K562 (cell line): Measurements from ENCODE around the gene STEAP2. TPM values are rescaled to one million over a fixed set of nuclear protein-coding genes. Genes with fewer than 3 reads are reported as not detected.

Experiments used
- ATAC-seq: fragments of 200-7000 bp; cut with Tn5 transposase; 3 replicates; pipeline ENCODE4 v1.9.1; 2020; ENCODE audit warnings: moderate library complexity
- BruUV-seq: library from RNA; stranded (reverse); fragments of 400-500 nt; replicated peaks from 2 replicates; lab custom pipeline; 2021; lab: Mats Ljungman, UMichigan
- CTCF ChIA-PET: fragments of 300-600 bp; formaldehyde crosslinking; extraction: SDS; loops from one replicate; lab custom pipeline; 2021; ENCODE audit warnings: low intra/inter-chr PET ratio; lab: Yijun Ruan, JAX
- POLR2A ChIA-PET: fragments of 300-600, 350-650 bp; sonication (Branson Sonifier 250); formaldehyde crosslinking; extraction: SDS; loops from one replicate; lab custom pipeline; 2021; ENCODE audit warnings: antibody characterized with exemption, inconsistent platforms; lab: Yijun Ruan, JAX
- DNase-seq, 4 experiments: peaks; one replicate each; pipeline versions ENCODE4 v3.0.0 to v3.0.0-alpha.2; 2011 to 2018; ENCODE audit warnings: low spot score in 3 of 4, mixed read lengths in 3 of 4; ENCODE audit errors: extremely low read depth in 1 of 4
- FAIRE-seq: peaks from 2 replicates; lab custom pipeline; 2011; peaks lifted over from hg19 to GRCh38; lab: Jason Lieb, UNC
- H2AFZ ChIP-seq: 2 replicates; pipeline ENCODE4 v1.6.0; 2011; ENCODE audit warnings: low read depth, low read length, control low read depth, inconsistent platforms
- H3K27ac ChIP-seq: fragments of 200-600 bp; 3 replicates; pipeline ENCODE4 v1.8.0; 2011; ENCODE audit warnings: low read depth, mild to moderate bottlenecking, control low read depth, inconsistent platforms, low read length, moderate library complexity, mixed read lengths; ENCODE audit errors: extremely low read depth
- H3K27me3 ChIP-seq, 2 experiments: fragments of 300-600 bp in 1 of 2; 2 replicates in 1 of 2; 3 replicates in 1 of 2; pipeline versions ENCODE4 v1.6.0 to v1.8.0; 2011; ENCODE audit warnings: inconsistent platforms in 2 of 2, low read length in 2 of 2, mild to moderate bottlenecking in 1 of 2, mixed read lengths in 1 of 2, moderate library complexity in 1 of 2; ENCODE audit not compliant: control insufficient read depth in 2 of 2, insufficient read depth in 2 of 2
- H3K36me3 ChIP-seq: fragments of 300-600 bp; 3 replicates; pipeline ENCODE4 v1.8.0; 2011; ENCODE audit warnings: mild to moderate bottlenecking, low read length, inconsistent platforms; ENCODE audit not compliant: control insufficient read depth, insufficient read depth
- H3K4me1 ChIP-seq, 2 experiments: fragments of 200-600 bp in 1 of 2; replicated peaks in 1 of 2; 2 replicates in 1 of 2; 3 replicates in 1 of 2; pipeline versions ENCODE4 v1.5.1 to v1.8.0; 2011; ENCODE audit warnings: inconsistent platforms in 2 of 2, low read length in 2 of 2, mild to moderate bottlenecking in 1 of 2, mixed read lengths in 1 of 2, moderate library complexity in 1 of 2; ENCODE audit not compliant: control insufficient read depth in 2 of 2, insufficient read depth in 2 of 2
- H3K4me2 ChIP-seq: 2 replicates; pipeline ENCODE4 v1.6.1; 2011; ENCODE audit warnings: low read length, control low read depth, inconsistent platforms, mixed read lengths; ENCODE audit not compliant: insufficient read depth
- H3K4me3 ChIP-seq: fragments of 200-600 bp; sonication (generic), shearing (Covaris generic); 2 replicates; pipeline ENCODE4 v1.5.1; 2016; ENCODE audit warnings: control low read depth, inconsistent platforms
- H3K79me2 ChIP-seq: fragments of 200-600 bp; 3 replicates; pipeline ENCODE4 v1.8.0; 2011; ENCODE audit warnings: low read length, inconsistent platforms; ENCODE audit not compliant: control insufficient read depth, insufficient read depth
- H3K9ac ChIP-seq, 2 experiments: 2 replicates each; pipeline versions ENCODE4 v1.6.0 to v1.6.1; 2011; ENCODE audit warnings: low read depth in 2 of 2, low read length in 2 of 2, control low read depth in 1 of 2, inconsistent platforms in 1 of 2, mild to moderate bottlenecking in 1 of 2, mixed read lengths in 1 of 2; ENCODE audit not compliant: insufficient read depth in 1 of 2
- H3K9me1 ChIP-seq: one replicate; pipeline ENCODE4 v1.6.0; 2011; ENCODE audit warnings: inconsistent platforms, mild to moderate bottlenecking, low read length, moderate library complexity; ENCODE audit not compliant: control insufficient read depth, insufficient read depth
- H3K9me3 ChIP-seq: replicated peaks from 2 replicates; pipeline ENCODE4 v1.5.1; 2011; ENCODE audit warnings: low read depth, low read length, inconsistent platforms; ENCODE audit not compliant: control insufficient read depth, insufficient read depth
- H4K20me1 ChIP-seq: replicated peaks from 2 replicates; pipeline ENCODE4 v1.6.1; 2011; ENCODE audit warnings: low read length, inconsistent platforms, mixed read lengths; ENCODE audit not compliant: control insufficient read depth, insufficient read depth
- GABPB2 ChIP-seq: fragments of 250-450 bp; sonication (Bioruptor Pico); conservative IDR thresholded peaks from 2 replicates; pipeline ENCODE4 v1.5.1; 2021; ENCODE audit warnings: mild to moderate bottlenecking
- NCOA4 ChIP-seq: fragments of 450-650 bp; IDR thresholded peaks from 2 replicates; pipeline ENCODE4 v1.6.1; 2018; ENCODE audit warnings: mild to moderate bottlenecking; ENCODE audit not compliant: partially characterized antibody
- POLR2AphosphoS2 ChIP-seq: IDR thresholded peaks from 2 replicates; pipeline ENCODE4 v1.6.1; 2012; ENCODE audit warnings: low read length, improper control_type of control experiment
- RBM39 ChIP-seq: fragments of 200-400 bp; formaldehyde crosslinking; optimal IDR thresholded peaks from 2 replicates; pipeline ENCODE3; 2018; ENCODE audit warnings: low read depth, low read length
- WGBS: fragments of 100-300 bp; shearing (Covaris generic); methylation state at CpG from one replicate; pipeline ENCODE4 v1.1.6; 2016; ENCODE audit warnings: low coverage, mixed read lengths; ENCODE audit not compliant: insufficient coverage; ENCODE audit errors: missing lambda C conversion rate; 5-methylcytosine and 5-hydroxymethylcytosine counted together
- in situ Hi-C: fragments of 300-500 bp; cut with MboI; formaldehyde crosslinking; loops from 4 replicates; pipeline ENCODE4 v1.15.0; 2018; ENCODE audit warnings: inconsistent platforms, mixed read lengths
- intact Hi-C: fragments of 100-400 bp; cut with micrococcal nuclease; formaldehyde crosslinking; loops from 2 replicates; pipeline ENCODE4 v1.14.2; 2022
- polyA plus RNA-seq, 8 experiments: library from polyadenylated mRNA; depleted of rRNA in 4 of 8; stranded (reverse) in 5 of 8; unstranded in 3 of 8; fragments of >200 nt; fragmentation: Nextera tagmentation in 2 of 8; fragmentation: Illumina TruSeq in 1 of 8; extraction: Ambion mirVana in 2 of 8; extraction: Trizol in 1 of 8; gene quantifications; 2 replicates each; pipeline versions ENCODE4 v1.2.1 to v1.2.3, GENCODE V29; 2011 to 2014; ENCODE audit warnings: inconsistent platforms in 1 of 8, missing spikeins in 1 of 8
- total RNA-seq, 7 experiments: library from RNA; depleted of rRNA in 6 of 7; stranded (reverse); fragments of >200 nt in 6 of 7; fragmentation: Illumina TruSeq in 2 of 7; extraction: Trizol in 2 of 7; gene quantifications; 2 replicates each; pipeline versions ENCODE4 v1.2.1 to v1.2.3, GENCODE V29; 2011 to 2021; ENCODE audit warnings: low replicate concordance in 1 of 7
- TF ChIP-seq, protein P1 (sequence below), 2 experiments: fragments of 450-650 bp; formaldehyde crosslinking in 1 of 2; IDR thresholded peaks; 2 replicates each; pipeline versions ENCODE4 v1.4.0 to v1.6.1; 2014 to 2020; ENCODE audit warnings: mild to moderate bottlenecking in 2 of 2, borderline replicate concordance in 1 of 2, low read depth in 1 of 2

Gene STEAP2
- total and polyA plus RNA-seq, 9 of the 15 experiments (the other 6 are each of a cell fraction or from before 2014, with no cell fraction given): 0.02 to 0.03 TPM; not detected in 7

DNA sequence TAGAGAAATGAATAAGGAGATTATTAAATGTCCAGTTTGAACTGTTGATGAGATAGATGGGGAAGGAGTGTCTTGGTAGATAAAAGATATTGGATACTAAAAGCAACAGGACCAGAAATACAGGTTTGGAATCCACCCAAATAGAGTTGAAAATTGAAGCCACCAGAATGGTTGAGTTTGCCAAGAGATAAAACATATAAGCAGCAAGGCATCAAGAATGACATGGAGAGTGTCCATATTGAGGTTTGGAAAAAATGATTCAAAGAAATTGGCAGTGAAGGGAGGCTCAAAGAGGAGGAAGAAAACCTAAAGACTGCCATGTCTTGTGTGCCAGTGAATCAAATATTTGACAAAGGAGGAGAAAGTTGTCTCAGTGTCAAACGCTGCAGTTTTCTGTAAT is 57.6 kb downstream of the STEAP2 start:
- no peak for FAIRE-seq
- intact Hi-C loops: no loop called here
- no peaks in the 10 kb centered on the region for H3K9me1 ChIP-seq

More for the DNA sequence above, 57.6 kb downstream of the STEAP2 start:
- no peak for DNase-seq
- no peaks in the 10 kb centered on the region for H4K20me1 ChIP-seq
- no peaks in the 10 kb centered on the region for H3K9me3 ChIP-seq
- H3K9ac ChIP-seq: no peak overlapping the region
- no peaks in the 10 kb centered on the region for H3K36me3 ChIP-seq
- H2AFZ ChIP-seq: no peak overlapping the region
- CTCF ChIA-PET: interaction anchor here (0.5 kb wide), 1 partner anchor 117 kb away, joined by 3 read pairs; no protein-coding TSS in a partner anchor
- in situ Hi-C loops: no loop called here
- TF ChIP-seq GABPB2 (no peak), NCOA4 (no peak), POLR2AphosphoS2 (no peak), RBM39 (no peak)
- TF ChIP-seq, protein P1, sequence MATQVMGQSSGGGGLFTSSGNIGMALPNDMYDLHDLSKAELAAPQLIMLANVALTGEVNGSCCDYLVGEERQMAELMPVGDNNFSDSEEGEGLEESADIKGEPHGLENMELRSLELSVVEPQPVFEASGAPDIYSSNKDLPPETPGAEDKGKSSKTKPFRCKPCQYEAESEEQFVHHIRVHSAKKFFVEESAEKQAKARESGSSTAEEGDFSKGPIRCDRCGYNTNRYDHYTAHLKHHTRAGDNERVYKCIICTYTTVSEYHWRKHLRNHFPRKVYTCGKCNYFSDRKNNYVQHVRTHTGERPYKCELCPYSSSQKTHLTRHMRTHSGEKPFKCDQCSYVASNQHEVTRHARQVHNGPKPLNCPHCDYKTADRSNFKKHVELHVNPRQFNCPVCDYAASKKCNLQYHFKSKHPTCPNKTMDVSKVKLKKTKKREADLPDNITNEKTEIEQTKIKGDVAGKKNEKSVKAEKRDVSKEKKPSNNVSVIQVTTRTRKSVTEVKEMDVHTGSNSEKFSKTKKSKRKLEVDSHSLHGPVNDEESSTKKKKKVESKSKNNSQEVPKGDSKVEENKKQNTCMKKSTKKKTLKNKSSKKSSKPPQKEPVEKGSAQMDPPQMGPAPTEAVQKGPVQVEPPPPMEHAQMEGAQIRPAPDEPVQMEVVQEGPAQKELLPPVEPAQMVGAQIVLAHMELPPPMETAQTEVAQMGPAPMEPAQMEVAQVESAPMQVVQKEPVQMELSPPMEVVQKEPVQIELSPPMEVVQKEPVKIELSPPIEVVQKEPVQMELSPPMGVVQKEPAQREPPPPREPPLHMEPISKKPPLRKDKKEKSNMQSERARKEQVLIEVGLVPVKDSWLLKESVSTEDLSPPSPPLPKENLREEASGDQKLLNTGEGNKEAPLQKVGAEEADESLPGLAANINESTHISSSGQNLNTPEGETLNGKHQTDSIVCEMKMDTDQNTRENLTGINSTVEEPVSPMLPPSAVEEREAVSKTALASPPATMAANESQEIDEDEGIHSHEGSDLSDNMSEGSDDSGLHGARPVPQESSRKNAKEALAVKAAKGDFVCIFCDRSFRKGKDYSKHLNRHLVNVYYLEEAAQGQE (IDR thresholded peaks at IDR 0.05; ENCODE audit: borderline replicate concordance): no peak
- TF ChIP-seq, protein P1 (CRISPR knock-in tag; IDR thresholded peaks at IDR 0.05; ENCODE audit: low read depth): no peak
- H3K4me2 ChIP-seq: no peak overlapping the region
- no peaks in the 10 kb centered on the region; a peak in 1 of 5 replicates for H3K27me3 ChIP-seq
- H3K4me1 ChIP-seq: no peaks in the 10 kb centered on the region
- ATAC-seq: no peak
- BruUV-seq: no TSS peak
- no peak overlapping the region for H3K27ac ChIP-seq
- no peaks in the 10 kb centered on the region for H3K79me2 ChIP-seq
- no peak overlapping the region for H3K4me3 ChIP-seq
- POLR2A ChIA-PET: interaction anchor here (0.7 to 1.1 kb wide), 2 partner anchors 9 to 996 kb away, joined by 3 read pairs; no protein-coding TSS in a partner anchor
- 0% methylated on average over 1 of the region's 1 CpG for WGBS
